NCI-H146 (cell line): Measurements from ENCODE around the gene ZNF791.
"Not testable (repeated sequence)": the region's sequence is repeated elsewhere in the genome, so short reads cannot be mapped to it uniquely, and the experiment has no call there.

ENCODE experiments used
- DNase-seq: peaks from one replicate; lab custom pipeline; 2025; lab: John Stamatoyannopoulos, UW

ZNF791 gene

DNA sequence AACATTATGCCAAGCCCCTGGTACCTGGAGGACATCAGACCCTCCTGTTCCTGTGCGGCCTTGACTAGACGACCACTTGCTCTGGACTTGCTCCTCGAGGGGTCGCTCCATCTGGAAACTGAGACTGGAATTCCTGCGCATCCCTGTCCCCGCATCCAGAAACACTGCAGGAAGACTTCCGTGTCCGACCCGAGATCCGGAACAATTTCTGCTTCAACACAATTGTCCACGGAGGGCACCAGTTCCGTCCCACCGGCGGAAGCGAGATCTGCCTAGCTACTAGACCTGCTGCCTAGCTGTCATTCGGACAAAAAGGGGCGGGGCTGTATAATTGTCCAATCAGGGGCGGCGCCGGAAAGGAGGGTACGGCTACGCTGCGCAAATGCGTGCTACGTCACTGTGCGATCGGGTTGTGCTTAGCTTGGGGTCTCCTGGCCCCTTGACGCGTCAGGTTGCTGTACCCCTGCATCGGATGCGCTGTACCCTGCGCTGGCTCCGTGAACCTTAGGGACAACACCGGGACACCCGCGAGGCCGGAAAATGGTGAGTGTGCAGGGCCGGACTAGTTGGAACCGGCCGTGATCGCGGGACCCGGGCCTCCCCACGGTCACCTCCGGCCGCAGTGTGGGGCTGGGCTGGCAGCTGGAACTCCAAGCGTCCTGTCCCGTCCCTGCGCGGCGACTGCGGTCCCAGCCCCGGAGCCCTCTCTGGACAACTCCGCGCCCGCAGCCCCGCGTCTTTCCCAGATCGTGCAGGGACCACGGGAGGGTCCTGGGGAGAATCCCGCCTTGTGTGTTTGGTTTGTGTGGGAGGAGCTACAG lies at the start of gene ZNF791, which contains the start of gene ZNF490:
Gene ZNF791 (plus strand): TSS at position 381 of the 821 bp plus-strand sequence. CDS start 160 bp downstream, at position 541.
Gene ZNF490 (minus strand): TSS at position 274 of the 821 bp plus-strand sequence. CDS start 133 bp downstream, at position 141.
- peak; percentile 99 for DNase-seq

DNA sequence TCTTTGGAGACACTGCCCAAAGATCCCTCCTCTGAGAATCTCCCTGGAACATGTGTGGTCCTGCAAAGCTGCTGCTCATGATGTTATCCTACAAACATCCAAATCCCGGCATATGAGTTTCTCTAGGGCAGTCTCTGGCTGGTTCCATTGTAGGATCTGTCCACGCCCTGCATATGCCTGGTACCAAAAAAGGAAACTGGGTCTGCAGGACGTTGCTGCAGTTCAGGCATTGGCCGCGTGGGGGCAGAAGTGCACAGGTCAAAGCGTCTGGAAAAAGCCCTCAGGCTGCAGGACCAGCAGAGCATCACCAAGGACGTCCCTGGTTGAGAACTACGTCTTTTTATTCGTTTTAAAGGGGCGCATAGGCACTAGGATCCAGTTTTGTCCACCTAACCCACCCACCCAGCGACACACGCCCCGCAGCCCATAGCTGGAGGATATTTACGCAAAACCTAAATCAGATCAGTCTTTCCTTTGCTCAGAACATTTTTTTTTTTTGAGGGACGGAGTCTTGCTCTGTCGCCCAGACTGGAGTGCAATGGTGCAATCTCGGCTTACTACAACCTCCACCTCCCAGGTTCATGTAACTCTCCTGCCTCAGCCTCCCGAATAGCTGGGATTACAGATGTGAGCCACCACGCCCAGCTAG lies 46.6 kb upstream of the ZNF791 start:
- peak; percentile 95 for DNase-seq

DNA sequence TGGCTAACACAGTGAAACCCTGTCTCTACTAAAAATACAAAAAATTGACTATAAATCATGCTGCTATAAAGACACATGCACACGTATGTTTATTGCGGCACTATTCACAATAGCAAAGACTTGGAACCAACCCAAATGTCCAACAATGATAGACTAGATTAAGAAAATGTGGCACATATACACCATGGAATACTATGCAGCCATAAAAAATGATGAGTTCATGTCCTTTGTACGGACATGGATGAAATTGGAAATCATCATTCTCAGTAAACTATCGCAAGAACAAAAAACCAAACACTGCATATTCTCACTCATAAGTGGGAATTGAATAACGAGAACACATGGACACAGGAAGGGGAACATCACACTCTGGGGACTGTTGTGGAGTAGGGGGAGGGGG lies 44.3 kb upstream of the ZNF791 start:
- DNase-seq = not testable (repeated sequence)

DNA sequence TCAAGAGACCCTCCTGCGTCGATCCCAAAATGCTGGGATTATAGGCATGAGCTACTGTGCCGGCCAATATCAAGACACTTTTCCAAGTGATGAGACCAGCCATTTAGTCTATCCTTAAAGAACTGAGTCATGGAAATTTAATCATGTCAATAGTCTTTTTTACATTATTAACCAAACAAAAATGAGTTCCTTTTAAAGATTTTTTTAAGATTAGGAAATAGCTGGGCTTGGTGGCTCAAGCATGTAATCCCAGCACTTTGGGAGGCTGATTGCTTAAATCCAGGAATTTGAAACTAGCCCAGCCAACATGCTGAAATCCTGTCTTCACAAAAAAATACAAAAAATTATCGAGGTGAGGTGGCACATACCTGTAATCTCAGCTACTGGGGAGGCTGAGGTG lies 42.8 kb upstream of the ZNF791 start:
- no peak for DNase-seq

DNA sequence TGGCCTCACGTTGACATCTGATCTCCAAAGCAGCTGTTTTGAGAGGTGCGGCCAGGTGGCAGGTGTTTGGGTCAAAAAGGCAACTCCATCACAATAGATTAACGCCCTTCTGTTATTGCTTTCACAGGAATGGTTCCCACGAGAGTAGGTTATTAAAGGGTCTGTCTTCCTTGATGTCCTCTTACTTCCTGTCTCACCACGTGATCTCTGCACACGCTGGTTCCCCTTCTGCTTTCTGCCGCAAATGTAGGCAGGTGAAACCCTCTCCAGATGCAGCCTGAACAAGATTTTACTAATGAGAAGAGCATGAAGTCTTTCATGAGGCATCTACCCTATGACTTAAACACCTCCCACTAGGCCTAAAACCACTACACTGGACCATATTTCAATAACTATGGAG lies 36.7 kb upstream of the ZNF791 start:
- peak; percentile 95 for DNase-seq

DNA sequence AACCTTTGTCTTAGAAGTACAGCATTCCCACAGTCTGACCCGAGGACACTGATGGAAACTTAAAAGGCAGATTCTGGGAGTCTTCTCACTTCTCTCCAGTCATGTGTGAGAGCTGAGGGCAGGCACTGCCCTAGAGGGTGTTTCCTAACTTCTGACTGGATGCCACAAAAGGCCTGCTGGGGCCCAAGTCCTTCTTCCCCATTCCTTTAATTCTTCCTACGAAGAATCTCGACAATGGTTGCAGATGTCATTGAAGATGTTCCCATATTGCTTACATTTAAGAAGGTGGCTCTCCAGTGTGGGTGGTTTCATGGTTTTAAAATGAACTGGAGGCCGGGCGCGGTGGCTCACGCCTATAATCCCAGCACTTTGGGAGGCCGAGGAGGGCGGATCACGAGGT lies 32.1 kb upstream of the ZNF791 start:
- no peak for DNase-seq

DNA sequence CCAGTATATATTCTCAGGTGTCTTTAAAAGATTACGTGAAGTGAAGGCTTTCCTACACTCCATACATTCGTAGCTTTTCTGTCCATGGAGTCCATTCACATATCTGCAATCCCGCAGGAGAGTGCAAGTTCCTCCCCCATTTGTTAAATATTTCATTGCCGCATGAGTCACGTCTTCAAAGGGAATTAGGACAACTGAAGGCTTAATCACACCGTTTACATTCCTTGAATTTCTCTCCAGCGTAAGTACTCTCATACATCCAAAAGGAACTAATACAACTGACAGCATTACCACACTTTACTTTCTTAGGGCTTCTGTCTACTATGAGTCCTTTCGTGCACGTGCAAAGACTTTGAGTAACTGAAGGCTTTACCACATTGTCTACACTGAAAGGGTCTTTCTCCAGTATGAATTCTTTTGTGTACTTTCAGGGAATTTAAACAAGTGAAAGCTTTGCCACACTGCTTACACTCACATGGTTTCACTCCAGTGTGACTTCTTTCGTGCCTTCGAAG lies 30.5 kb upstream of the ZNF791 start:
- DNase-seq = no peak

DNA sequence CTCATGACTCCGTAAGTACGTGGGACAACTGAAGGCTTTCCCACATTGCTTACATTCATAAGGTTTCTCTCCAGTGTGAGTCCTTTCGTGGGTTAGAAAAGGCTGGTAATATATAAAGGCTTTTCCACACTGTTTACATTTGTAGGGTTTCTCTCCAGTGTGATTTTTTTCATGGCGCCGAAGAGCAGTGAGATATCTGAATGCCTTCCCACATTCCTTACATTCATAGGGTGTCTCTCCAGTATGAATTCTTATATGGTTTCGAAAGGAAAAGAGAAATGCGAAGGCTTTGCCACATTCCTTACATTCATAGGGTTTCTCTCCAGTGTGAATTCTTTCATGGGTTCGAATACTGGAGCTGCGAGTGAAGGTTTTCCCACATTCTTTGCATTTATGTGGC lies 29.6 kb upstream of the ZNF791 start:
- DNase-seq = no peak

DNA sequence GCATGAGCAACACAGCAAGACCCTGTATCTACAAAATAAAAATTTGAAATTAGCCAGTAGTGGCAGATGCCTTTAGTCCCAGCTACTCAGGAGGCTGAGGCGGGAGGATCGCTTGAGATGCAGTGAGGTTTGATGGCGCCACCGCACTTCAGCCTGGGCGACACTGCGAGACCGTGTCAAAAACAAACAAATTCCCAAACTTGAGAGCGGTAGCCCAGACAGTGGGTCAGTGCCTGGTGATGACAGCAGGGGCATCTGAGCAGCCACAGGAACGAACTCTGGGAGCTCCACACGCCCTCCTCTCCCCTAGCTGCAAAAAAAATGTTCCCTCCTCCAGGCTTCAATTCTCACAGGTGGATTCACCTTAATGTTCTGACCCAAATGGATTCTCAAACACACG lies 14.2 kb upstream of the ZNF791 start:
- no peak for DNase-seq

DNA sequence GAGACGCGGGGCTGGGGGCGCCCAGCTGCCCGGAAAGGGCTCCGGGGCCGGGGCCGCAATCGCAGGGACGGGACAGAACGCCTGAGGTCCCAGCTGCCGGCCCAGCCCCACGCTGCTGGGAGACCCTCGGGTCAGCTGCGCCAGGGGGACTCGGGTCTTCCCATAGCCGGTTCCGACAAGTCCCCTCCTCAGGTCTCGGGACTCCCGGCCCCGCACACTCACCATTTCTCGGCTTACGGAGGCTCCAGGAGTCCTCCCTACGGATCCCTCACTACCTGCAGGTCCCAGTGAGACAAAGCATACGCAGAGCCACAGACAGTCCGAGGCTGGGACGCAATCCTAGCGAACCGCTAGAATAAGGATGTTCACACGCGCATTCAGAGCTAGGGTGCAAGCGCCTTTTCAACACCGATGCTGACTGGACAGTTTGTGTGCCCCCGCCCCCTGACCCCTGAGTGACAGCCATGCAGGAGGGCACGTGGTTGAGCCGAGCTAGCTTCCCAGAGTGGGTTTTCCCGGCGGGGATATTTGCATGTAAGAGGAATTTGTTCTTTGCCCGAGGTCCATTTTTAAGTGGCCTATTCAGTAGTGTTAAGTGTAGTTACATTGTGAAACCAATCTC lies 13.7 kb upstream of the ZNF791 start:
- DNase-seq = no peak

DNA sequence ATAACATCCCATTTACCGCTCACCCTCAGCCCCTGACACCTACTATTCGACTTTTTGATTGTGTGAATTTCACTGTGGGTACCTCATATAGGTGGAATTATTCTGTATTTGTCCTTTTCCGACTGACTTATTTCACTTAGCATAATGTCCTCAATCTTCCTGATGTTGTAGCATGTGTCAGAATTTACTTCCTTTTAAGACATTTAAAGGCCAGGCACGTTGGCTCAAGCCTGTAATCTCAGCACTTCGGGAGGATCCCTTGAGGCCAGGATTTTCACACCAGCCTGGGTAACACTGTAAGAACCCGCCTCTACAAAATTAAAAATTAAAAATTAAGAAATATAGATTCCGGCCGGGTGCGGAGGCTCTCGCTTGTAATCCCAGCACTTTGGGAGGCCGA lies 13.1 kb upstream of the ZNF791 start:
- no peak for DNase-seq

DNA sequence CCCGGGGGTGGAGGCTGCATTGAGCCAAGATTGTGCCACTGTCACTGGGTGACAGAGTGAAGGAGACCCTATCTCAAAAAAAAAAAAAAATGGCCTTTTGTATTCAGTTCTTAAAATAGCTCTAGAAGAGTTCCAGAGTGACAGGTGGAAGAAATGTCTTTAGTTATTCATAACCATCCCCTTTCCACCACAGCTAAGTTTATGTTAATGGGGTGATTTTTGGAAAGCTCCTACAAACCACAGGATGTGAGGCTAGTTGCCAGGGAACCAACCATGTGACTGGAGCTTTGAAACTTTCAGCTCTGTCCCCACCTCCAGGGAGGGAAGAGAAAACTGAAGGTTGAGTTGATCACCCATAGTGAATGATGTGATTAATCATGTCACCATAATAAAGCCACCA lies 7.0 kb upstream of the ZNF791 start:
- DNase-seq = no peak

DNA sequence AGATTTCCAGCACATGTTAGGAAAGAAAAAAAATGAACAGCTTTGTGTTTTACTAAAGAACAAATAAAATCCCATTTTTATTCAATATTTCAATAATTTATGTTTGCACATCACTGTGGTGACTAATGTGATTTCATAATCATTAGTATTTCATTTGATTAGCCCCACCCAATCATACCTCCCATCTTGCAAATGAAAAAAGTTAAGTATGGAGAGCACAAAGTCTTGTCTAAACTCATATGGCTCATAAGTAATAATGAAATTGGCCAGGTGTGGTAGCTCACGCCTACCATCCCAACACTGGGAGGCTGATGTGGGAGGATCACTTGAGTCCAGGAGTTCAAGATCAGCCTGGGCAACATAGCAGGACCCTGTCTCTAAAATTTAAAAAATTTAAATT lies 3.9 kb upstream of the ZNF791 start:
- no peak for DNase-seq

DNA sequence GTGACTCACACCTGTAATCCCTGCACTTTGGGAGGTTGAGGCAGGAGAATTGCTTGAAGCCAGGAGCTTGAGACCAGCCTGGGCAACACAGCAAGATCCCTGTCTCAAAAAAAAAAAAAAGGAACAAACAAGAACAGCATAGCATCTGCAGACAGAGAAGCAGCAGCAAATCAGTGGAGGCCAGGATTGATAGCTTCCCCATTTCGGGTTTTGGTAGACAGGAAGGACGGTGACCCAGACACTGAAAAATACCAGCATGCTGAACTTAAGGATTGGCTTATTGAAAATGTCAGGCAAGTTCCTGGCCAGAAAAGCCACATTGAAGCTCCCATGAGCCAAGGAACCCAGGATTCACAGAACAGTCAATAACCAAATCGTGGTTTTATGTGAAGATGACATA lies 3.1 kb upstream of the ZNF791 start:
- no peak for DNase-seq

DNA sequence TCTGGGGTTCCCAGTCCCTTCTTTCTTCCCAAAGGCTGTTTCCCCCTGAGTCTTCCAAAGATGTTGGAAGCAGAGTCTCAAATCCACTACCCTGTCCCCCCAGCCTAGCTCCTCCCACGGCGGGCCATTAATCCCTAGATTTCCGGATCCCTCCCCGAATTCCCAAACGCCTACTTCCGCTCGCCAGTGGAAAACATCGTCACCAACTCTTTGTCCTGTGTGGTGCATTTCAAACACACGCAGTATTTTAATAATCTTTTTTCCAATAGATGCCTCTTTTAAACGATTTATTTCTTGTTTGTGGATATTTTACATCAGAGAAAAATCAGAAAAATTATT lies 610 bp downstream of the ZNF791 start:
- DNase-seq = peak; percentile 66

DNA sequence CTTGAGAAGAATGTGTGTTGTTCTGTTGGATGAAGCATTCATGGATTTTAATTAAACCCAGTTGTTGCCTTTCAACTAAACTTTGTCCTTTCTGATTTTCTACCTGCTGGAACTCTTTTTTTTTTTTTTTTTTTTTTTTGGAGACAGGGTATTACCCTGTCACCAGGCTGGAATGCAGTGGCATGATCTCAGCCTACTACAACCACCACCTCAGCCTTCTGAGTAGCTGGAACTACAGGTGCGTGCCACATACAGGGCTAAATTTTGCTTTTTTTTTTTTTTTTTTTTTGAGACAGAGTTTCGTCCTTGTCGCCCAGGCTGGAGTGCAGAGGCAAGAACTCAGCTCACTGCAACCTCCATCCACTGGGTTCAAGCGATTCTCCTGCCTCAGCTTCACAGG lies 6.9 kb downstream of the ZNF791 start:
- DNase-seq = no peak

DNA sequence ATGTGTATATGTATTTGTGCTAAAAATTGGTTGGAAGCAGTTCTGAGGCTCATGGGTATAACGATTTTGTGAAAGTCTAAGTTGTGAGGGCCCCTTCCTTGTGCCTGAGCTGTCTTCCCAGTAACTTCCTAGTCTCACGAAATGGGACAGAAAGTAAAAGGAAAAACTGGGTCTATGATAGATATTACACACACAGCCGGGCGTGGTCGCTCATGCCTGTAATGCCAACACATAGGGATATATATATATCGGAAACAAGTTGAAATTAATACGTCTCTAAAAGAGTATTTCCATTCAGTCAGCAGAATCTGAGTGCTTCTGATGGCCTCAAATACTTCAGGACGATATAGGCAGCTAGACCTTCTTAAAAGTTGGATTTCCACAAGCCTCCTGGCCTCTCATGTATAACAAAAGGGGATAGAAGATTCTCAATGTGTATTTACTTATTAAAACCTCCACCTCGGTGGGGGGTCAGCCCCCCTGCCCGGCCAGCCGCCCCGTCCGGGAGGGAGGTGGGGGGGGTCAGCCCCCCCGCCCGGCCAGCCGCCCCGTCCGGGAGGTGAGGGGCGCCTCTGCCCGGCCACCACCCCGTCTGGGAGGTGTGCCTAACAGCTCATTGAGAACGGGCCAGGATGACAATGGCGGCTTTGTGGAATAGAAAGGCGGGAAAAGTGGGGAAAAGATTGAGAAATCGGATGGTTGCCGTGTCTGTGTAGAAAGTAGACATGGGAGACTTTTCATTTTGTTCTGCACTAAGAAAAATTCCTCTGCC lies 10.7 kb downstream of the ZNF791 start:
- DNase-seq = not testable (repeated sequence)

DNA sequence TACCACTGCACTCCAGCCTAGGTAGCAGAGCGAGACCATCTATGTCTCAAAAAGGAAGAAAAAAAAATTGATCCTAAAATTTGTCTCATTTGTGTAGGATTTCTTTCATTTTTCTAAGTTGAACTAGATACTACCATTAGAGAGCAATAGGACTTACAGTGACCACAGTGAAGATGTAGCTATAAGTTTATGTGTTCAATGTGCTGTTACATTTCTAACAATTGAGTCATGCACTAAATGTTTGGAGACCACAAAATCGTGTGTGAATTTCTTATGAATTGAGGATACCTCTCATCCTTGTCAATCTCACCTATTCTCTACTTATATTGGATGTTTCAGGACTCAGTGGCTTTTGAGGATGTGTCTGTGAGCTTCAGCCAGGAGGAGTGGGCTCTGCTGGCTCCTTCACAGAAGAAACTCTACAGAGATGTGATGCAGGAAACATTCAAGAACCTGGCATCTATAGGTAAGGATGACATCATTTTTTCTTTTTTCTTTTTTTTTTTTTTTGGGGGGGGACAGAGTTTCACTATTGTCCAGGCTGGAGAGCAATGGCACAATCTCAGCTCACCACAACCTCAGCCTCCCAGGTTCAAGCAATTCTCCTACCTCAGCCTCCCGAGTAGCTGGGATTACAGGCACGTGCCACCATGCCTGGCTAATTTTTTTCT lies 12.8 kb downstream of the ZNF791 start:
- DNase-seq = no peak

DNA sequence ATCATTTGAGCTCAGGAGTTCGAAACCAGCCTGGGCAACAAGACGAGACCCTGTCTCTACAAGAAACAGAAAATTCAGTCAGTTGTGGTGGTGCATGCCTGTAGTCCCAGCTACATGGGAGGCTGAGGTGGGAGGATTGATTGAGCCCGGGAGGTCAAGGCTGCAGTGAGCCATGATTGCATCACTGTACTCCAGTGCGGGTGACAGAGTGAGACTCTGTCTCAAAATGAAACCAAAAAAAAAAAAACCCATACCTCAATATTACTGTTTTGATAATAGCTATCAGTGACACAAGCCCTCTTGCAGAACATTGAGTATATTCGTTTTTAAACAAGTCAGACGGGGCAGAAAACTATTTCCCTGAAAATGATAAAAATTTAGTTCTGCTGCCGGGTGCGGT lies 16.2 kb downstream of the ZNF791 start:
- DNase-seq = no peak

DNA sequence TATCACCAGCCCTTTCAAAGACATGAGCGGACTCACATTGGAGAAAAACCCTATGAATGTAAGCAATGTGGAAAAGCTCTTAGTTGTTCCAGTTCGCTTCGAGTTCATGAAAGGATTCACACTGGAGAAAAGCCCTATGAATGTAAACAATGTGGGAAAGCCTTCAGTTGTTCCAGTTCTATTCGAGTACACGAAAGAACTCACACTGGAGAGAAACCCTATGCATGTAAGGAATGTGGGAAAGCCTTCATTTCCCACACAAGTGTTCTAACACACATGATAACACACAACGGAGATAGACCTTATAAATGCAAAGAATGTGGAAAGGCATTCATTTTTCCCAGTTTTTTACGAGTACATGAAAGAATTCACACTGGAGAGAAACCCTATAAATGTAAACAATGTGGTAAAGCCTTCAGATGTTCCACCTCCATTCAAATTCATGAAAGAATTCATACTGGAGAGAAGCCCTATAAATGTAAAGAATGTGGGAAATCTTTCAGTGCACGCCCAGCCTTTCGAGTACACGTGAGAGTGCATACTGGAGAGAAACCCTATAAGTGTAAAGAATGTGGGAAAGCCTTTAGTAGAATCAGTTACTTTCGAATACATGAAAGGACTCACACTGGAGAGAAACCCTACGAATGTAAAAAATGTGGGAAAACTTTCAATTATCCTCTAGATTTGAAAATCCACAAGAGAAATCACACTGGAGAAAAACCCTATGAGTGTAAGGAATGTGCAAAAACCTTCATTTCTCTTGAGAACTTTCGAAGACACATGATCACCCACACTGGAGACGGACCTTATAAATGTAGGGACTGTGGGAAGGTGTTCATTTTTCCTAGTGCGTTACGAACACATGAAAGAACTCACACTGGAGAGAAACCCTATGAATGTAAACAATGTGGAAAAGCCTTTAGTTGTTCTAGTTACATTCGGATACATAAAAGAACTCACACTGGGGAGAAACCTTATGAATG lies 17.6 kb downstream of the ZNF791 start:
- no peak for DNase-seq
